ENCODE measurements around the gene IL17D.
"Not testable (repeated sequence)": the region's sequence is repeated elsewhere in the genome, so short reads cannot be mapped to it uniquely, and the experiment has no call there.

Gene IL17D

GRCh38 chr13:20681481-20681880 is 22.0 kb upstream of the IL17D start:
- H3K9ac ChIP-seq (ENCODE audit: low read depth, low read length); H3K4me1 ChIP-seq (ENCODE audit: insufficient read depth, low read length); H3K9me3 ChIP-seq (ENCODE audit: control insufficient read depth, insufficient read depth, low read length); H3K36me3 ChIP-seq (ENCODE audit: insufficient read depth, low read length): not testable (repeated sequence)

- no peak overlapping the region for H3K9ac ChIP-seq (ENCODE audit: low read depth, low read length)
- no peaks in the 10 kb centered on the region for H3K9me3 ChIP-seq (ENCODE audit: control insufficient read depth, insufficient read depth, low read length)
- no peaks in the 10 kb centered on the region for H3K36me3 ChIP-seq (ENCODE audit: insufficient read depth, low read length)
- H3K4me1 ChIP-seq (ENCODE audit: insufficient read depth, low read length) = peaks cover 3% of the 10 kb centered on the region; the same call in 1 of the 2 replicates
These were observed 21.4 kb upstream of the IL17D start for GRCh38 chr13:20682061-20682460.

- Histone ChIP-seq H3K4me1 (ENCODE audit: insufficient read depth, low read length) (peaks cover 8% of the 10 kb centered on the region), H3K36me3 (ENCODE audit: insufficient read depth, low read length) (no peaks in the 10 kb centered on the region), H3K9me3 (ENCODE audit: control insufficient read depth, insufficient read depth, low read length) (no peaks in the 10 kb centered on the region), H3K9ac (ENCODE audit: low read depth, low read length) (no peak overlapping the region)
These were observed 19.5 kb upstream of the IL17D start for GRCh38 chr13:20684041-20684440.

GRCh38 chr13:20684546-20684945 is 19.0 kb upstream of the IL17D start:
- Histone ChIP-seq H3K4me1 (ENCODE audit: insufficient read depth, low read length) (peaks cover 8% of the 10 kb centered on the region), H3K9me3 (ENCODE audit: control insufficient read depth, insufficient read depth, low read length) (no peaks in the 10 kb centered on the region), H3K9ac (ENCODE audit: low read depth, low read length) (no peak overlapping the region), H3K36me3 (ENCODE audit: insufficient read depth, low read length) (no peaks in the 10 kb centered on the region)

GRCh38 chr13:20685092-20685491 is 18.4 kb upstream of the IL17D start:
- H3K36me3 ChIP-seq (ENCODE audit: insufficient read depth, low read length) = no peaks in the 10 kb centered on the region
- H3K4me1 ChIP-seq (ENCODE audit: insufficient read depth, low read length) = peaks cover 8% of the 10 kb centered on the region
- H3K9ac ChIP-seq (ENCODE audit: low read depth, low read length) = no peak overlapping the region
- no peaks in the 10 kb centered on the region for H3K9me3 ChIP-seq (ENCODE audit: control insufficient read depth, insufficient read depth, low read length)

- H3K36me3 ChIP-seq (ENCODE audit: insufficient read depth, low read length) = no peaks in the 10 kb centered on the region
- H3K4me1 ChIP-seq (ENCODE audit: insufficient read depth, low read length) = peaks cover 8% of the 10 kb centered on the region
- no peaks in the 10 kb centered on the region for H3K9me3 ChIP-seq (ENCODE audit: control insufficient read depth, insufficient read depth, low read length)
- H3K9ac ChIP-seq (ENCODE audit: low read depth, low read length) = no peak overlapping the region
These were observed 17.3 kb upstream of the IL17D start for GRCh38 chr13:20686167-20686566.

GRCh38 chr13:20686863-20687579 is 16.5 kb upstream of the IL17D start:
- Histone ChIP-seq H3K36me3 (ENCODE audit: insufficient read depth, low read length) (no peaks in the 10 kb centered on the region), H3K4me1 (ENCODE audit: insufficient read depth, low read length) (peaks cover 8% of the 10 kb centered on the region), H3K9me3 (ENCODE audit: control insufficient read depth, insufficient read depth, low read length) (no peaks in the 10 kb centered on the region), H3K9ac (ENCODE audit: low read depth, low read length) (no peak overlapping the region)

GRCh38 chr13:20689291-20689690 is 14.2 kb upstream of the IL17D start:
- Histone ChIP-seq H3K4me1 (ENCODE audit: insufficient read depth, low read length) (peaks cover 8% of the 10 kb centered on the region), H3K9ac (ENCODE audit: low read depth, low read length) (no peak overlapping the region), H3K9me3 (ENCODE audit: control insufficient read depth, insufficient read depth, low read length) (no peaks in the 10 kb centered on the region), H3K36me3 (ENCODE audit: insufficient read depth, low read length) (no peaks in the 10 kb centered on the region)

GRCh38 chr13:20691616-20692015 is 11.9 kb upstream of the IL17D start:
- Histone ChIP-seq H3K9me3 (ENCODE audit: control insufficient read depth, insufficient read depth, low read length) (no peaks in the 10 kb centered on the region), H3K36me3 (ENCODE audit: insufficient read depth, low read length) (no peaks in the 10 kb centered on the region), H3K4me1 (ENCODE audit: insufficient read depth, low read length) (peaks cover 8% of the 10 kb centered on the region), H3K9ac (ENCODE audit: low read depth, low read length) (no peak overlapping the region)

- Histone ChIP-seq H3K9me3 (ENCODE audit: control insufficient read depth, insufficient read depth, low read length) (no peaks in the 10 kb centered on the region), H3K4me1 (ENCODE audit: insufficient read depth, low read length) (no peaks in the 10 kb centered on the region), H3K36me3 (ENCODE audit: insufficient read depth, low read length) (no peaks in the 10 kb centered on the region), H3K9ac (ENCODE audit: low read depth, low read length) (no peak overlapping the region)
These were observed 7.4 kb upstream of the IL17D start for GRCh38 chr13:20696073-20696472.

- Histone ChIP-seq H3K4me1 (ENCODE audit: insufficient read depth, low read length) (no peaks in the 10 kb centered on the region), H3K9ac (ENCODE audit: low read depth, low read length) (no peak overlapping the region), H3K9me3 (ENCODE audit: control insufficient read depth, insufficient read depth, low read length) (no peaks in the 10 kb centered on the region), H3K36me3 (ENCODE audit: insufficient read depth, low read length) (no peaks in the 10 kb centered on the region)
These were observed 3.8 kb upstream of the IL17D start for GRCh38 chr13:20699715-20700114.

GRCh38 chr13:20700288-20700687 is 3.2 kb upstream of the IL17D start:
- Histone ChIP-seq H3K9me3 (ENCODE audit: control insufficient read depth, insufficient read depth, low read length) (no peaks in the 10 kb centered on the region), H3K9ac (ENCODE audit: low read depth, low read length) (no peak overlapping the region), H3K36me3 (ENCODE audit: insufficient read depth, low read length) (no peaks in the 10 kb centered on the region), H3K4me1 (ENCODE audit: insufficient read depth, low read length) (no peaks in the 10 kb centered on the region)

GRCh38 chr13:20701461-20701860 is 2.0 kb upstream of the IL17D start:
- no peaks in the 10 kb centered on the region for H3K4me1 ChIP-seq (ENCODE audit: insufficient read depth, low read length)
- no peaks in the 10 kb centered on the region for H3K9me3 ChIP-seq (ENCODE audit: control insufficient read depth, insufficient read depth, low read length)
- no peak overlapping the region for H3K9ac ChIP-seq (ENCODE audit: low read depth, low read length)
- H3K36me3 ChIP-seq (ENCODE audit: insufficient read depth, low read length) = no peaks in the 10 kb centered on the region

- H3K9me3 ChIP-seq (ENCODE audit: control insufficient read depth, insufficient read depth, low read length) = no peaks in the 10 kb centered on the region
- H3K9ac ChIP-seq (ENCODE audit: low read depth, low read length) = peak overlapping the region; percentile 80; the same call in 1 of the 2 replicates
- no peaks in the 10 kb centered on the region for H3K36me3 ChIP-seq (ENCODE audit: insufficient read depth, low read length)
- no peaks in the 10 kb centered on the region for H3K4me1 ChIP-seq (ENCODE audit: insufficient read depth, low read length)
These were observed 977 bp upstream of the IL17D start for GRCh38 chr13:20702530-20702914.

GRCh38 chr13:20703780-20704458 is 420 bp downstream of the IL17D start:
- Histone ChIP-seq H3K36me3 (ENCODE audit: insufficient read depth, low read length) (no peaks in the 10 kb centered on the region), H3K9ac (ENCODE audit: low read depth, low read length) (peak overlapping the region; percentile 56), H3K4me1 (ENCODE audit: insufficient read depth, low read length) (no peaks in the 10 kb centered on the region), H3K9me3 (ENCODE audit: control insufficient read depth, insufficient read depth, low read length) (no peaks in the 10 kb centered on the region)

All from ES-I3 (cell line).